DMS153 treated with DMSO at 0.1 percent for 48 hours (cell line): Measurements from ENCODE around the gene CDKAL1.
"Not testable (repeated sequence)": the region's sequence is repeated elsewhere in the genome, so short reads cannot be mapped to it uniquely, and the experiment has no call there.

Source experiments
- DNase-seq: peaks from one replicate; lab custom pipeline; 2025; ENCODE audit not compliant: unreplicated experiment; lab: John Stamatoyannopoulos, UW

The CDKAL1 gene

DNA sequence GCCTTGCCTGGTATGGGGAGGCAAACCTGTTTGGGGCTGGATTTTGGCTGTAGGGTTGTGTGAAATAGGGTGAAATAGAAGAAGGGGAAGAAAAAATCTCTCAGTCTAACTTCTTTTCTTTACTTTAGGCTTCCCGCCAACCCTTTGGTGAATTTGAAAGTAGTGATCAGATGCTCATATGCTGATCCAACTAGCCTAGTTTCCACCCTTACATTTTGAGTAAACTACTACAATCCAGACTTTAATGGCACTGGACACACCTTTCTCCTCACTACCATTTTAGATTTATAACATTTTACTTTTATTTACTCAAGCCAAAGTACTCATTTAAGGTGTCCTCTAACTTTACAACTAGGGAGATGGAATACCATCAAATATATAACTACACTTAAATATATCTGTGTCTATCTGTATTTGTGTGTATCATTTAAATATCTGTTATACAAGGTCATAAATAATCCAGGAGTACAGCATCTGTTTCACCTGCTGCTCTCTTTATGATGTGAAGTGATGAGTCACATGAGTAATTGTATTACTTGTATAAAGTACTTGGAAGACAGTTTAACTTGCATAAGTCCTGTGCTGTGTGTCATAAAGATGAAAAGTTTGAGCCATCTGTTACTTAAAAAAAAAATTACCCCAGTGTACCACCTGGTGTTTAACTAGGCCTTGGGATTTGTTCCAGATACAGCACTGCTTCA lies 172.1 kb downstream of the CDKAL1 start:
- peak; percentile 86 for DNase-seq

DNA sequence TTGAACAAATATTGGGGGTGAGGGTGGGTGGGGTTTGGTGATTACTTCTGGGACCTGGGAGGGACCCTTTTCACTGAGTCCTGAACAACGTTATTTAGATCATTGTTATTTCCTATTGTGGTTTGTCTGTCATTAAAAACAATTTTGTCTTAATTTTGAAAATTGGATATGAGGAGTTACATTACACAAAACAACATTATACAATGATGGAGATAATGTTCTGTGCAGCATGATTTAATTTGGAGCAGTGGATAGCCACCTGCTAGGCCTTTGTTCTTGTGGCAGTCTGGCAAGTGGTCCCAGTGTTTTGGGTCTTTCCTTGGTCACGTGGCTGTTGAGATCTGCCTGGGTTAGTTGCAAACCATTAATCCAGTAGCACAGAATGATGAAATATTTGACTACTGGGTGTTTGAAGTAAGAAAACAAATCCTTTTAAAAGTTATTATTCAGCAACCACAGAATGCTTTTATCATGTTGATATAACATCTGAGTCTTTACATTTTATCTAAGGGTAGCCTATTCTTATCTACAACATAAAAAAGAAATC lies 172.8 kb downstream of the CDKAL1 start:
- peak; percentile 96 for DNase-seq

GRCh38 chr6:20707870-20708269 lies 173.6 kb downstream of the CDKAL1 start:
- DNase-seq = no peak

- DNase-seq = no peak
Observed at GRCh38 chr6:20708367-20709124, 174.3 kb downstream of the CDKAL1 start.

DNA sequence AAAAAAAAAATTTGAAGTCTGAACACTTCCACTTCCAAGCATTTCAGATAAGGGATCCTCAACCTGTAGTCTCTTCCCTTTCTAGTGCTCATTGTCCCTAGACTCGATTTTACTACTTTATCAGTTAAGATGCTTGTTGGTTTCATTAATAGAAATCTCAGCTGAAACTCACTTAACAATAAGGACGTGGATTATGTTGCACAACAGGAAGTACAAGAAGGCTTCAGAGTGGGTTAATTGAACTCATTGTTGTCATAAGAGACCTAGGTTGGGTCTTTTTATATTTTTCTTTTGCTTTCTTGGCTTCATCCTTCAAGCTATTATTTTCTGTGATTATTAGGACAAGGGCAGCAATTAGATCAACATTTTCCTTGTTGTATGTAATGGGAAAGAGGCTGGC lies 175.2 kb downstream of the CDKAL1 start:
- no peak for DNase-seq

DNA sequence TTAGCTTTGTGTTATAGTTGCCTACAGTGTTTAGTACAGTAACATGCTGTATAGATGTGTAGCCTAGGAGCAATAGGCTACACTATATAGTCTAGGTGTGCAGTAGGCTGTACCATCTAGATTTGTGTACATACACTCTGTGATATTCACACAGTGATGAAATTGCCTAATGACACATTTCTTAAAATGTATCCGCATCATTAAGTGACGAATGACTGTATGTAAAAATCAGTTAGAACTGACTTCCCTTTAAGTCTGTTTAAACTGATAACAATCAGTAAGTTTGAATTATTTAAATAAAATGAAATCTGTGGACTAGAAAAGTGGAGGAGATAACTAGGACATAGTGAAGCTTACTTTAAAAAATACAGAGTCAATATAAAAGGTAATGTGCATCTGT lies 176.1 kb downstream of the CDKAL1 start:
- DNase-seq = no peak

GRCh38 chr6:20711518-20711917 lies 177.3 kb downstream of the CDKAL1 start:
- no peak for DNase-seq

- DNase-seq = no peak
Observed at GRCh38 chr6:20712011-20712410, 177.8 kb downstream of the CDKAL1 start.

- DNase-seq = no peak
Observed at GRCh38 chr6:20715135-20715806, 181.0 kb downstream of the CDKAL1 start.

DNA sequence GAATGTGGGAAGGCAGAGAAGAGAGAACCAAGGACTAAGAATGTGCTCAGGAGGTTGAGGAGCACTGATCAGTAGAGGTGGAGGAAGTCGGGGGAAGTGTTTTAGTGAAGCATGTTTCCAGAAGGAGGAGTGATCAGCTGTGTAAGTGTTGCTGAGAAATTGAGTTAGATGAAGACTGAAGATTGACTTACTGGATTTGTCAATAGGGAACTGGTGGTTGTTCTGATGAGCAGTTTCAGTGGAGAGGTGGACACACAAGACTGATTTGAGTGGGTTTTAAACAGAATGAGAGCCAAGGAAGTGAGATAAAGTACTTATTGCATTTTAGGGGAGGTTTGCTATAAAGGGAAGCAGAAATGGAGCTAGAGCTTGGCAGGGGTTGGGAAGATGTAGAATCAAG lies 182.6 kb downstream of the CDKAL1 start:
- DNase-seq = no peak

- DNase-seq = no peak
Observed at GRCh38 chr6:20717743-20718142, 183.5 kb downstream of the CDKAL1 start.

GRCh38 chr6:20718705-20719653 lies 184.7 kb downstream of the CDKAL1 start:
- no peak for DNase-seq

DNA sequence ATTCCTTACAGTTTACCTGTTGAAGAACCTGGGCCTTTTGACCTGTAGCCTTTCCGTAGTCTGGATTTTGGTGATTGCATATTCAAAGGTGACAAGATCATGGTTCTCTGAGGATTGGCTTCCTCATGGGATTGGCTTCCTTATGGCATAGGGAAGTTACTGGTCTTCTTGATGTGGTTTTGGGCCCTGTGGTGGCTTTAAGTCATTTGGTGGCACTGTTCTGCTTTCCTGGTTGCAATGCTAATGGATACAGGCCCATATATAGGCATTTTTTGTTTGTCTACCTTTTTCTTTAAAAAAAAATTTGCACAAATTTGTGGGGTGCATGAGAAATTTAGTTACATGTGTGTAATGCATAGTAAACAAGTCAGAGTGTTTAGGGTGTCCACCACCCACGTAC lies 185.7 kb downstream of the CDKAL1 start:
- no peak for DNase-seq

- not testable (repeated sequence) for DNase-seq
Observed at GRCh38 chr6:20721121-20721520, 186.9 kb downstream of the CDKAL1 start.

GRCh38 chr6:20722455-20722854 lies 188.2 kb downstream of the CDKAL1 start:
- DNase-seq = no peak

GRCh38 chr6:20723236-20723635 lies 189.0 kb downstream of the CDKAL1 start:
- no peak for DNase-seq

GRCh38 chr6:20724443-20725190 lies 190.4 kb downstream of the CDKAL1 start:
- DNase-seq = no peak

DNA sequence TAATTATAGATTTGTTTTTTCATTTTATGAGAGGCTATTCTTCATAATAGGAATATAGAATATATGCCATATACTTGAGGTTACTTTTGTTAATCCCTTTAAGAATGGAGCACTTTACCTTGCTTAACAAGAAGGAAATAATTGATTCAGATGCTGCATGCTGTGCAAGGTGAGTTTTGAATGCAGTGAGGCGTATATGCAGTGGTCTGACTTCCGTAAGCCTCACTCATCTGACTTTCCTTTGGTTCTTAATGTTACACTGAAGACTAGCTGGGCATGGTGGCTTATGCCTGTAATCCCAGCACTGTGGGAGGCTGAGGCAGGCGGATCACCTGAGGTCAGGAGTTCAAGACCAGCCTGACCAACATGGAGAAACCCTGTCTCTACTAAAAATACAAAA lies 191.0 kb downstream of the CDKAL1 start:
- DNase-seq = not testable (repeated sequence)

DNA sequence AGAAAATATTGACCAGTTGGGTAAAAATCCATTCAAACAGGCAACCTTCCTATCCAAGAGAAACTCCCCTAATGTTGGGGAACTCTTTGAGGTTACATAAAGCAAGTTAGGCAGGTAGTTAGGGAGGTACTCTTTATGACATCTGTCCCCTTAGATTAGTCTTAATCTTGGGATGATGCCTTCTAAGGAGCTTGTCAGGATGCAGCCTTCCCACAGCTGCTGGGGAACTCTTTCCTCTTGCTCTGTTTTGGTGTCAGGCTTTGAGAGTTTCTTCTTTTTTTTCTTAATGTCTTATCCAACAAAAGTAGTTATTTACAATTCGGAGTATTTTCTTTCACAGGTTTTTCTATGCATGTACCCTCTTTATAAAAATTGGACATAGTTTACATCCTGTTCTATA lies 194.8 kb downstream of the CDKAL1 start:
- no peak for DNase-seq

DNA sequence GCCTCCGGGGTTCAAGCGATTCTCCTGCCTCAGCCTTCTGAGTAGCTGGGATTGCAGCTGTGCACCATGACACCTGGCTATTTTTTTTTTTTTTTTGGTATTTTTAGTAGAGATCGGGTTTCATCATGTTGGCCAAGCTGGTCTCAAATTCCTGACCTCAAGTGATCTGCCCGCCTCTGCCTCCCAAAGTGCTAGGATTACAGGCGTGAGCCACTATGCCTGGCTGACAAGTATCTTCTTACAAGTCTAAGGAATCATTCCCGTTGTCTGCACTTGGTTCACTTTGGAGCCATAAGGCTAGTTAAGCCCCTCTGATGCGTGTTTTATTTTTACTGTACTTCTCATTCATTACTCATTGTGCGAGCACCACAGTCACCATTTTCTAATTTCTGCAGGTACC lies 198.1 kb downstream of the CDKAL1 start:
- not testable (repeated sequence) for DNase-seq
